ENCODE measurements around the gene SLC6A18.

Gene SLC6A18

GRCh38 chr5:1252681-1253080, 27.5 kb downstream of the SLC6A18 start:
- ChIA-PET CTCF (no interaction called here), POLR2A (no interaction called here)
- DNase-seq (ENCODE audit: extremely low spot score): no peak
- TF ChIP-seq ZNF384 (IDR thresholded peaks at IDR 0.05): no peak

GRCh38 chr5:1253456-1254105, 28.4 kb downstream of the SLC6A18 start:
- TF ChIP-seq FOXM1 (IDR thresholded peaks at IDR 0.05; ENCODE audit: borderline replicate concordance): no peak
- TF ChIP-seq SUZ12 (IDR thresholded peaks at IDR 0.05): no peak
- TF ChIP-seq ZNF384 (IDR thresholded peaks at IDR 0.05): no peak
- no peak for TF ChIP-seq PKNOX1 (IDR thresholded peaks at IDR 0.05)
- TF ChIP-seq ELF4 (IDR thresholded peaks at IDR 0.05): no peak
- no peak for TF ChIP-seq SP1 (IDR thresholded peaks at IDR 0.05)
- TF ChIP-seq TARDBP (IDR thresholded peaks at IDR 0.05): no peak
- CTCF ChIA-PET: no interaction called here
- no peak for DNase-seq (ENCODE audit: extremely low spot score)
- POLR2A ChIA-PET: no interaction called here

- TF ChIP-seq SUZ12 (IDR thresholded peaks at IDR 0.05): no peak
- no peak for TF ChIP-seq PKNOX1 (IDR thresholded peaks at IDR 0.05)
- TF ChIP-seq L3MBTL2 (conservative IDR thresholded peaks at IDR 0.05): no peak
- no peak for TF ChIP-seq TARDBP (IDR thresholded peaks at IDR 0.05)
- no peak for TF ChIP-seq FOXA1 (IDR thresholded peaks at IDR 0.05)
- TF ChIP-seq HDGF (IDR thresholded peaks at IDR 0.05; ENCODE audit: borderline replicate concordance): no peak
- no peak for TF ChIP-seq SP1 (IDR thresholded peaks at IDR 0.05)
- TF ChIP-seq ZNF384 (IDR thresholded peaks at IDR 0.05): no peak
- no peak for TF ChIP-seq ARNT (IDR thresholded peaks at IDR 0.05)
- TF ChIP-seq LEF1 (IDR thresholded peaks at IDR 0.05; ENCODE audit: borderline replicate concordance): no peak
- TF ChIP-seq FOXM1 (IDR thresholded peaks at IDR 0.05; ENCODE audit: borderline replicate concordance): no peak
- TF ChIP-seq ELF4 (IDR thresholded peaks at IDR 0.05): no peak
- TF ChIP-seq NFRKB (IDR thresholded peaks at IDR 0.05): no peak
- POLR2A ChIA-PET: no interaction called here
Measured at GRCh38 chr5:1254196-1254595, 29.0 kb downstream of the SLC6A18 start.

GRCh38 chr5:1255081-1255561, 29.9 kb downstream of the SLC6A18 start:
- TF ChIP-seq FOXM1 (IDR thresholded peaks at IDR 0.05; ENCODE audit: borderline replicate concordance) (no peak), ELF4 (IDR thresholded peaks at IDR 0.05) (no peak), SP1 (IDR thresholded peaks at IDR 0.05) (no peak), LEF1 (IDR thresholded peaks at IDR 0.05; ENCODE audit: borderline replicate concordance) (no peak), PKNOX1 (IDR thresholded peaks at IDR 0.05) (no peak), TARDBP (IDR thresholded peaks at IDR 0.05) (no peak), CTBP1 (IDR thresholded peaks at IDR 0.05; ENCODE audit: borderline replicate concordance) (no peak), ARNT (IDR thresholded peaks at IDR 0.05) (no peak), BHLHE40 (IDR thresholded peaks at IDR 0.05; ENCODE audit: borderline replicate concordance) (no peak)
- no peak for DNase-seq (ENCODE audit: extremely low spot score)
- CTCF ChIA-PET: no interaction called here
- POLR2A ChIA-PET: no interaction called here

More at GRCh38 chr5:1254196-1254595, 29.0 kb downstream of the SLC6A18 start:
- CTCF ChIA-PET: no interaction called here
- DNase-seq (ENCODE audit: extremely low spot score): no peak

GRCh38 chr5:1256776-1257175, 31.6 kb downstream of the SLC6A18 start:
- no peak for TF ChIP-seq BHLHE40 (IDR thresholded peaks at IDR 0.05; ENCODE audit: borderline replicate concordance)
- no peak for TF ChIP-seq TARDBP (IDR thresholded peaks at IDR 0.05)
- no peak for TF ChIP-seq CTBP1 (IDR thresholded peaks at IDR 0.05; ENCODE audit: borderline replicate concordance)
- TF ChIP-seq ELF4 (IDR thresholded peaks at IDR 0.05): no peak
- DNase-seq (ENCODE audit: extremely low spot score): no peak
- ChIA-PET CTCF (no interaction called here), POLR2A (no interaction called here)

- POLR2A ChIA-PET: no interaction called here
- CTCF ChIA-PET: no interaction called here
- no peak for DNase-seq (ENCODE audit: extremely low spot score)
- TF ChIP-seq ELF4 (IDR thresholded peaks at IDR 0.05): no peak
- no peak for TF ChIP-seq FOXA1 (IDR thresholded peaks at IDR 0.05)
- TF ChIP-seq ZNF384 (IDR thresholded peaks at IDR 0.05): no peak
- no peak for TF ChIP-seq LEF1 (IDR thresholded peaks at IDR 0.05; ENCODE audit: borderline replicate concordance)
- no peak for TF ChIP-seq NFRKB (IDR thresholded peaks at IDR 0.05)
- no peak for TF ChIP-seq PKNOX1 (IDR thresholded peaks at IDR 0.05)
- no peak for TF ChIP-seq SUZ12 (IDR thresholded peaks at IDR 0.05)
- no peak for TF ChIP-seq TARDBP (IDR thresholded peaks at IDR 0.05)
- no peak for TF ChIP-seq FOXM1 (IDR thresholded peaks at IDR 0.05; ENCODE audit: borderline replicate concordance)
Measured at GRCh38 chr5:1257363-1257762, 32.2 kb downstream of the SLC6A18 start.

GRCh38 chr5:1257841-1258240, 32.7 kb downstream of the SLC6A18 start:
- ChIA-PET CTCF (no interaction called here), POLR2A (no interaction called here)
- no peak for DNase-seq (ENCODE audit: extremely low spot score)
- TF ChIP-seq FOXK2 (IDR thresholded peaks at IDR 0.05): no peak
- no peak for TF ChIP-seq LEF1 (IDR thresholded peaks at IDR 0.05; ENCODE audit: borderline replicate concordance)
- TF ChIP-seq BHLHE40 (IDR thresholded peaks at IDR 0.05; ENCODE audit: borderline replicate concordance): no peak
- TF ChIP-seq PKNOX1 (IDR thresholded peaks at IDR 0.05): no peak
- no peak for TF ChIP-seq SP1 (IDR thresholded peaks at IDR 0.05)
- TF ChIP-seq CTBP1 (IDR thresholded peaks at IDR 0.05; ENCODE audit: borderline replicate concordance): no peak
- no peak for TF ChIP-seq ZNF384 (IDR thresholded peaks at IDR 0.05)
- no peak for TF ChIP-seq FOXA1 (IDR thresholded peaks at IDR 0.05)
- no peak for TF ChIP-seq ELF4 (IDR thresholded peaks at IDR 0.05)
- TF ChIP-seq ARNT (IDR thresholded peaks at IDR 0.05): no peak
- no peak for TF ChIP-seq SUZ12 (IDR thresholded peaks at IDR 0.05)
- no peak for TF ChIP-seq TARDBP (IDR thresholded peaks at IDR 0.05)
- no peak for TF ChIP-seq NFRKB (IDR thresholded peaks at IDR 0.05)
- TF ChIP-seq L3MBTL2 (conservative IDR thresholded peaks at IDR 0.05): no peak
